OCI-LY1 (cell line): Measurements from ENCODE around the gene RASGEF1B.

Experiments used
- CTCF ChIP-seq: fragments of 200-600 bp; sonication (generic), shearing (Covaris generic); IDR thresholded peaks from 2 replicates; pipeline ENCODE4 v1.5.1; 2017; ENCODE audit warnings: mild to moderate bottlenecking, antibody characterized with exemption, low read length, moderate library complexity, mixed read lengths
- EZH2 ChIP-seq: fragments of 200-600 bp; sonication (generic), shearing (Covaris generic); IDR thresholded peaks from 2 replicates; pipeline ENCODE4 v1.8.0; 2017; ENCODE audit warnings: borderline replicate concordance, mixed run types, mild to moderate bottlenecking, antibody characterized with exemption, low read length, moderate library complexity, mixed read lengths

GRCh38 chr4:81490403-81491160 is 18.9 kb upstream of the RASGEF1B start:
- TF ChIP-seq CTCF (no peak), EZH2 (no peak)
